T-helper 2 cell treated with Interferon-gamma antibody and Interleukin-4, amounts not matched to agents 100 ng/mL and 5 ng/mL, for 36 hours (primary cell): ENCODE measurements around the gene ZRANB3. TPM values are rescaled to one million over a fixed set of nuclear protein-coding genes. Genes with fewer than 3 reads are reported as not detected.
"Not testable (repeated sequence)": the region's sequence is repeated elsewhere in the genome, so short reads cannot be mapped to it uniquely, and the experiment has no call there.

Experiments
- intact Hi-C: fragments of 100-400 bp; cut with micrococcal nuclease; formaldehyde crosslinking; loops from one replicate; pipeline ENCODE4 v1.15.1; 2023
- total RNA-seq: library from RNA; stranded (reverse); gene quantifications from 2 replicates; pipeline ENCODE4 v1.2.3, GENCODE V29; 2022

ZRANB3 gene
- total RNA-seq, 1 donor from 2014 or later, result 5.4 TPM

- intact Hi-C loops, result no loop called here
Measured at GRCh38 chr2:135142323-135142722, 388.7 kb downstream of the ZRANB3 start.

- intact Hi-C loops, result no loop called here
Measured at GRCh38 chr2:135140606-135141005, 390.4 kb downstream of the ZRANB3 start.

- intact Hi-C loops, result no loop called here
Measured at GRCh38 chr2:135132314-135132713, 398.7 kb downstream of the ZRANB3 start.

- intact Hi-C loops, result no loop called here
Measured at GRCh38 chr2:135130751-135131150, 400.3 kb downstream of the ZRANB3 start.

GRCh38 chr2:135125940-135126339 is 405.1 kb downstream of the ZRANB3 start:
- intact Hi-C loops, result no loop called here

- intact Hi-C loops, result no loop called here
Measured at GRCh38 chr2:135124924-135125886, 405.8 kb downstream of the ZRANB3 start.

GRCh38 chr2:135121658-135122039 is 409.4 kb downstream of the ZRANB3 start:
- intact Hi-C loops, result not testable (repeated sequence)

- intact Hi-C loops, result no loop called here
Measured at GRCh38 chr2:135121016-135121657, 409.9 kb downstream of the ZRANB3 start.

GRCh38 chr2:135119582-135119981 is 411.4 kb downstream of the ZRANB3 start:
- intact Hi-C loops, result no loop called here

- intact Hi-C loops, result no loop called here
Measured at GRCh38 chr2:135113322-135113721, 417.7 kb downstream of the ZRANB3 start.

GRCh38 chr2:135105513-135106316 is 425.3 kb downstream of the ZRANB3 start:
- intact Hi-C loops, result not testable (repeated sequence)

GRCh38 chr2:135103843-135104242 is 427.2 kb downstream of the ZRANB3 start:
- intact Hi-C loops, result no loop called here

GRCh38 chr2:135099802-135100483 is 431.1 kb downstream of the ZRANB3 start:
- intact Hi-C loops, result no loop called here

- intact Hi-C loops, result no loop called here
Measured at GRCh38 chr2:135097532-135098231, 433.3 kb downstream of the ZRANB3 start.

GRCh38 chr2:135096665-135097446 is 434.2 kb downstream of the ZRANB3 start:
- intact Hi-C loops, result no loop called here

- intact Hi-C loops, result no loop called here
Measured at GRCh38 chr2:135095591-135095990, 435.4 kb downstream of the ZRANB3 start.

- intact Hi-C loops, result no loop called here
Measured at GRCh38 chr2:135094508-135094907, 436.5 kb downstream of the ZRANB3 start.

- intact Hi-C loops, result no loop called here
Measured at GRCh38 chr2:135093670-135094330, 437.2 kb downstream of the ZRANB3 start.

- intact Hi-C loops, result no loop called here
Measured at GRCh38 chr2:135093193-135093592, 437.8 kb downstream of the ZRANB3 start.
